HEK293T (cell line): ENCODE measurements around the gene TTC7B.
"Not testable (repeated sequence)": the region's sequence is repeated elsewhere in the genome, so short reads cannot be mapped to it uniquely, and the experiment has no call there.

Experiments
- CTCF ChIA-PET: fragments of 350-600 bp; formaldehyde crosslinking; extraction: SDS; loops from one replicate; lab custom pipeline; 2021; ENCODE audit warnings: antibody characterized with exemption, inconsistent platforms; lab: Yijun Ruan, JAX
- POLR2A ChIA-PET: fragments of 350-600 bp; formaldehyde crosslinking; extraction: SDS; loops from one replicate; lab custom pipeline; 2020; ENCODE audit warnings: antibody characterized with exemption, inconsistent platforms; lab: Yijun Ruan, JAX
- DNase-seq: peaks from one replicate; pipeline ENCODE4 v3.0.0; 2012; ENCODE audit warnings: mixed read lengths; ENCODE audit errors: extremely low spot score
- ARNT ChIP-seq: fragments of 450-650 bp; IDR thresholded peaks from 2 replicates; pipeline ENCODE4 v1.6.1; 2017; ENCODE audit warnings: mild to moderate bottlenecking
- BHLHE40 ChIP-seq: fragments of 450-650 bp; IDR thresholded peaks from 2 replicates; pipeline ENCODE4 v1.6.1; 2016; ENCODE audit warnings: mild to moderate bottlenecking, moderate library complexity, borderline replicate concordance
- CTBP1 ChIP-seq: fragments of 450-650 bp; IDR thresholded peaks from 2 replicates; pipeline ENCODE4 v1.6.1; 2016; ENCODE audit warnings: borderline replicate concordance
- ELF4 ChIP-seq: fragments of 450-650 bp; IDR thresholded peaks from 2 replicates; pipeline ENCODE4 v1.6.1; 2017; ENCODE audit warnings: antibody characterized with exemption
- FOXA1 ChIP-seq: fragments of 450-650 bp; IDR thresholded peaks from 2 replicates; pipeline ENCODE4 v1.6.1; 2016; ENCODE audit warnings: mild to moderate bottlenecking
- FOXK2 ChIP-seq: fragments of 450-650 bp; IDR thresholded peaks from 2 replicates; pipeline ENCODE4 v1.6.1; 2016; ENCODE audit warnings: mild to moderate bottlenecking
- FOXM1 ChIP-seq: fragments of 450-650 bp; IDR thresholded peaks from 2 replicates; pipeline ENCODE4 v1.6.1; 2017; ENCODE audit warnings: mild to moderate bottlenecking, borderline replicate concordance
- HDGF ChIP-seq: fragments of 450-650 bp; IDR thresholded peaks from 2 replicates; pipeline ENCODE4 v1.6.1; 2017; ENCODE audit warnings: antibody characterized with exemption, borderline replicate concordance
- L3MBTL2 ChIP-seq: fragments of 450-650 bp; conservative IDR thresholded peaks from 2 replicates; pipeline ENCODE4 v1.6.1; 2016; ENCODE audit warnings: mild to moderate bottlenecking
- LEF1 ChIP-seq: fragments of 450-650 bp; IDR thresholded peaks from 2 replicates; pipeline ENCODE4 v1.6.1; 2017; ENCODE audit warnings: mild to moderate bottlenecking, borderline replicate concordance
- NFRKB ChIP-seq: fragments of 450-650 bp; IDR thresholded peaks from 2 replicates; pipeline ENCODE4 v1.6.1; 2016; ENCODE audit warnings: mild to moderate bottlenecking, moderate library complexity
- PKNOX1 ChIP-seq: fragments of 450-650 bp; IDR thresholded peaks from 2 replicates; pipeline ENCODE4 v1.6.1; 2016
- SP1 ChIP-seq: fragments of 450-650 bp; IDR thresholded peaks from 2 replicates; pipeline ENCODE4 v1.6.1; 2017
- SUZ12 ChIP-seq: fragments of 450-650 bp; IDR thresholded peaks from 2 replicates; pipeline ENCODE4 v1.6.1; 2016; ENCODE audit warnings: mild to moderate bottlenecking
- TARDBP ChIP-seq: fragments of 450-650 bp; IDR thresholded peaks from 2 replicates; pipeline ENCODE4 v1.6.1; 2016
- ZNF384 ChIP-seq: fragments of 450-650 bp; IDR thresholded peaks from 2 replicates; pipeline ENCODE4 v1.6.1; 2016

The TTC7B gene

GRCh38 chr14:90815822-90816662, at the start of gene TTC7B:
Gene TTC7B, minus strand, starts transcription at chr14:90816430. Its CDS starts 135 bp downstream, at chr14:90816295.
- POLR2A ChIA-PET, result interaction anchor here (1.5 to 1.9 kb wide), 3 partner anchors 12 to 299 kb away, joined by 3 to 5 read pairs (median 4); no protein-coding TSS in a partner anchor
- TF ChIP-seq NFRKB (no peak), BHLHE40 (no peak), CTBP1 (no peak), SP1 (no peak), FOXM1 (no peak), SUZ12 (no peak), HDGF (no peak), ELF4 (no peak), FOXK2 (no peak), LEF1 (no peak), L3MBTL2 (no peak), TARDBP (no peak), FOXA1 (no peak), ARNT (no peak), ZNF384 (no peak), PKNOX1 (no peak)
- CTCF ChIA-PET, result interaction anchor here (0.7 to 1.1 kb wide), 2 partner anchors 9 to 56 kb away, joined by 3 to 4 read pairs; no protein-coding TSS in a partner anchor
- peak; percentile 88 for DNase-seq

GRCh38 chr14:90864741-90865140, 48.5 kb upstream of the TTC7B start:
- DNase-seq, result no peak
- TF ChIP-seq SUZ12 (no peak), NFRKB (no peak), BHLHE40 (no peak), PKNOX1 (no peak), ARNT (no peak), FOXA1 (no peak)
- ChIA-PET CTCF (interaction anchor here (0.6 kb wide), 1 partner anchor 307 kb away, joined by 3 read pairs; no protein-coding TSS in a partner anchor), POLR2A (no interaction called here)

- TF ChIP-seq NFRKB, result no peak
- no peak for TF ChIP-seq HDGF
- no peak for TF ChIP-seq TARDBP
- TF ChIP-seq SUZ12, result no peak
- TF ChIP-seq FOXM1, result no peak
- no peak for TF ChIP-seq SP1
- TF ChIP-seq LEF1, result no peak
- TF ChIP-seq ELF4, result no peak
- TF ChIP-seq ZNF384, result no peak
- TF ChIP-seq L3MBTL2, result no peak
- no peak for TF ChIP-seq BHLHE40
- no peak for TF ChIP-seq FOXK2
- TF ChIP-seq CTBP1, result no peak
- no peak for TF ChIP-seq PKNOX1
- TF ChIP-seq FOXA1, result no peak
- TF ChIP-seq ARNT, result no peak
- DNase-seq, result no peak
- ChIA-PET CTCF (no interaction called here), POLR2A (no interaction called here)
Observed at GRCh38 chr14:90858511-90858910, 42.3 kb upstream of the TTC7B start.

- CTCF ChIA-PET, result no interaction called here
- POLR2A ChIA-PET, result no interaction called here
- TF ChIP-seq L3MBTL2 (no peak), ELF4 (no peak), ZNF384 (no peak), FOXM1 (no peak), PKNOX1 (no peak), LEF1 (no peak), FOXA1 (no peak), BHLHE40 (no peak), FOXK2 (no peak), NFRKB (no peak), CTBP1 (no peak), SP1 (no peak), TARDBP (no peak), SUZ12 (no peak), ARNT (no peak), HDGF (no peak)
- no peak for DNase-seq
Observed at GRCh38 chr14:90857866-90858265, 41.6 kb upstream of the TTC7B start.

- POLR2A ChIA-PET, DNase-seq, CTCF ChIA-PET: not testable (repeated sequence)
Observed at GRCh38 chr14:90856115-90856514, 39.9 kb upstream of the TTC7B start.

- no peak for TF ChIP-seq FOXA1
- TF ChIP-seq BHLHE40, result no peak
- TF ChIP-seq SP1, result no peak
- TF ChIP-seq SUZ12, result no peak
- no peak for TF ChIP-seq ARNT
- TF ChIP-seq PKNOX1, result no peak
- no peak for TF ChIP-seq FOXK2
- TF ChIP-seq ELF4, result no peak
- no peak for TF ChIP-seq CTBP1
- no peak for TF ChIP-seq FOXM1
- TF ChIP-seq TARDBP, result no peak
- TF ChIP-seq HDGF, result no peak
- no peak for TF ChIP-seq ZNF384
- no peak for TF ChIP-seq L3MBTL2
- CTCF ChIA-PET, result no interaction called here
- POLR2A ChIA-PET, result no interaction called here
- no peak for DNase-seq
Observed at GRCh38 chr14:90853116-90853515, 36.9 kb upstream of the TTC7B start.
